Stimulated activated CD8-positive, alpha-beta memory T cell treated with anti-CD3 and anti-CD28 coated beads, Interleukin-7, amount 100 ng/mL, for 24 hours (primary cell): ENCODE data around the gene AJM1.
"Not testable (repeated sequence)": the region's sequence is repeated elsewhere in the genome, so short reads cannot be mapped to it uniquely, and the experiment has no call there.

Experiments
- DNase-seq: peaks from one replicate; pipeline ENCODE4 v3.0.0-alpha.2; 2020; ENCODE audit warnings: low read depth

AJM1 gene

DNA sequence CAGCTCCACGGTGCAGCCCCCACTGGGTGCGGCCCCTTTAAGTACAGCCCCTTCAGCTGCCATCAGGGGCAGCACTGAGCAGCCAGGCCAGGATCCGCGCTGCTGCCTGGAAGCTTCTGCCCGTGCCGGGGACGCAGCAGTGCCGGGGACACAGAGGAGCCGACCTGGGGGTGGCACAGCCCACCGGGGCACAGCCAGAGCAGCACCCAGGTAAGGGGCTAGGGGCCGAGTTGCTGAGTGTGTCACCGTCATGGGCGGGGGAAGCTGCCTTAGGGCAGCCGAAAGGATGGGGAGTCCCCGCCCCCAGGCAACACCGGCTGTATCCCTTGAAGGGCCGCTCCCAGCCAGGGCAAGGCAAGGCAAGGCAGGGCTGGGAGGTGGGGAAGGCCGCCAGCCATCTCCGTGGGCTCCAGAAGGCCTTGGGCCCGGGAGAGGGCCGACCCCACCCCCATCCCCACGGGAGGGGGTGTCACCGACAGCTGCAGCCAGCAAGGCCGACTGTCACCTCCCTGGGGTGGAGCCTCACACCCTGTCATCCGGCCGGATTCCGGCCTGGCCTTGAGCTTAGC is at the start of gene AJM1:
TSS of gene AJM1 (plus strand) at position 99 of the 569 bp plus-strand sequence. CDS start 1,937 bp downstream, outside the sequence.
- DNase-seq, result peak; percentile 46

DNA sequence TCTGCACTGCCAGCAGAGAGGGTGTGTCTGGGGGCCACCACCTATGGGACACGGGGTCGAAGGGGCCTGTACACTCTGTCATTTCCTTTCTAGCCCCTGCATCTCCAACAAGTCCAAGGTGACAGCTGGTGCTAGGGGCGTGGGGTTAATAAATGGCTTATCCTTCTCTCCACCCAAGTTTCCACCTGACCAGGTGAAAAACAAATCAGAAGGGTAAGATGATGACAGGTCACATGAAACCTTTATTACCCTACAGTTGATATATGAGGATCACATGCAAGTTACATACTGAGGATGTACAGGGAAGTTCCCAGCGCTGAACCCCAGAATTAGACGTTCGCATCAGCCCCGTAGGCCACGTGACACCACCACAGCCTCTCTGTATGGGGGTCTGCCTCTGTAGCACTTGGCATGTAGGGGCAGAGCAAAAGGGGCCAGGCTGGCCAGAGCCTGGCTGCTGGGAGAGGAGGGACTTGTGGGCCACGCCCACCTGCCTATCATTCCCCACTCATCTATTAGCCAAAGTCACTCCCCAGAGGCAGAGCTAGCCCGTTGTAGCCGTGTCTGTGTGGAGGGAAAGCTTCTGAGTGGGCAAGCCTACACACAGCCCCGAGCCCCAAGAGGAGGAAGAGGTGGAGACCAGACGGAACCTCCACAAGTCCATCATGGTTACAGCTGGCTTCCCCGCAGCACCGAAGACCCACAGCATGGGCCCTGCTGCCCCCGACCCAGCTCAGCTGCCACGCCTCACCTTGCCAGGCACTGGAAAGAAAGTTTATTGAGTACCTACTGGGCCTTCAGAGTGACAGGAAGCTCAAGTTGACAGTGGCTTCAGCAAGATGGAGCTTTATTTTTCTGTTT is 49.0 kb upstream of the AJM1 start:
- DNase-seq, result no peak

DNA sequence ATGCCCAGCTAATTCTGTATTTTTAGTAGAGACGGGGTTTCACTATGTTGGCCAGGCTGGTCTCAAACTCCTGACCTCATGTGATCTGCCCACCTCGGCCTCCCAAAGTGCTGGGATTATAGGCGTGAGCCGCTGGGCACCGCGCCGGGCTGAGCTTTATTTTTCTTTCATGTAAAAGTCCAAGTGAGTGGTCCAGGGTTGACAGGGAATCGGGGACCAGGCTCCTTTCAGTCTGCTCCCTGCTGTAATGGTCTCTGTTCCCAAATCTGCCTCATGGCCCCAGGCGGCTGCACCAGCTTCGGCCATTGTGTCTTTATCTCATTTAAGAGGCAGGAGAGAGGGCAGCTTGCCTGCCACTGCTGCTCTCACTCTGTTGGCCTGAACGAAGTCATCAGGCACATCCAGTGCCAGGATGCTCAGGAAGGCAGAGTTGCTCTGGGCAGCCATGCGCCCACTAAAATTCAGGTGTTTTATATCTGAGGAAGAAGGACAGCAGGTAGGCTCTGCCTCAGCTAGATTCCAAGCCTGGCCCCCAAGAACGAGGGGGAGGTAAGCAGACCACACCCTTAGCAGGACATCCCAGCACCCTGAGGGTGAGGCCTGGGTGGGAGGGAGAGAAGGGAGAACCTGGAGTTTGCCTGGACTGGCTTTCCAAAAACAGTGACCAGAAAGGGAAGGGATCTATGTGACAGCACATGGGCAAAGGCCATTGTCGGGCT is 47.8 kb upstream of the AJM1 start:
- no peak for DNase-seq

DNA sequence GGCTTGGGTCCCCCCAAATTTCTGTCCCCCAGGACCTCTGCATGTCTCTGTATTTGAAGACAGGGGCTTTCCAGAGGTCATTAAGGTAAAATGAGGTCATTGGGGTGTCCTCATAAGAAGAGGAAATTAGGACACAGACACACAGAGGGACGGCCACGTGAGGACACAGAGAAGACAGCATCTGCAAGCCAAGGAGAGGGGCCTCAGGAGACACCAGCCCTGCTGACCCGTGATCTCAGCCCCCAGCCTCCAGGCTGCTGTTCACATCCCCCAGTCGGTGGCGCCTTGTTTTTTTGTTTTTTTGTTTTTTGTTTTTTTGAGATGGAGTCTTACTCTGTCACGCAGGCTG is 47.3 kb upstream of the AJM1 start:
- DNase-seq, result no peak

DNA sequence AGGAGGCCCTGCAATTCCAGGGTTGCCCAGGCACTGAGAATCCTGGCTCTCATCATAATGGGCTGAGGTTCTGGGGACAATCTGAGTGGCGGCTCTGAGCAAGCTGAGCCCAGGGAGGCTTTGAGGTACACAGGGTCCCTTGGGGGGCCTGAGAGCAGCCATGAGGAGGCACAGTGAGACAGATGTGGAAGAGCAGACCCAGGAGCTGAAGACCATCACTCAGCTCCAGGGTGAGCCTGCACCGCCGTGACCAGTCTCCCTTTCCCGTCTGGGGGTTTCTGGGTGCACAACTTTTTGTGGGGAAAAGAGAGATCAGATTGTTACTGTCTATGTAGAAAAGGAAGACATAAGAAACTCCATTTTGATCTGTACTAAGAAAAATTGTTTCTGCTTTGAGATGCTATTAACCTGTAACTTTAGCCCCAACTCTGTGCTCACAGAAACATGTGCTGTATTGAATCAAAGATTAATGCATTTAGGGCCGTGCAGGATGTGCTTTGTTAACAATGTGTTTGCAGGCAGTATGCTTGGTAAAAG is 46.0 kb upstream of the AJM1 start, which contains the start of gene CCDC183:
TSS of gene CCDC183 (plus strand) at position 101 of the 537 bp plus-strand sequence. CDS start at position 161, 60 bp downstream.
- no peak for DNase-seq

DNA sequence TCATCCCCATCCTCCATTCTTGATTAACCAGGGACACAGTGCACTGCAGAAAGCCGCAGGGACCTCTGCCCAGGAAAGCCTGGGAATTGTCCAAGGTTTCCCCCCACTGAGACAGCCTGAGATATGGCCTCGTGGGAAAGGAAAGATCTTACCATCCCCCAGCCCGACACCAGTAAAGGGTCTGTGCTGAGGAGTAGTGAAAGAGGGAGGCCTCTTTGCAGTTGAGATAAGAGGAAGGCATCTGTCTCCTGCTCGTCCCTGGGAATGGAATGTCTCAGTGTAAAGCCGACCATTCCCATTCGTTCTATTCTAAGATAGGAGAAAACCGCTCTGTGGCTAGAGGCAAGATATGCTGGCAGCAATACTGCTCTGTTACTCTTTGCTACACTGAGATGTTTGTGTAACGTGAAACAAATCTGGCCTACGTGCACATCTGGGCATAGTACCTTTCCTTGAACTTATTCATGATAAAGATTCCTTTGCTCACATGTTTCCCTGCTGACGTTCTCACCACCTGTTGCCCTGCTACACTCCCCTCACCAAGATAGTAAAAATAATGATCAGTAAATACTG is 45.4 kb upstream of the AJM1 start:
- not testable (repeated sequence) for DNase-seq

DNA sequence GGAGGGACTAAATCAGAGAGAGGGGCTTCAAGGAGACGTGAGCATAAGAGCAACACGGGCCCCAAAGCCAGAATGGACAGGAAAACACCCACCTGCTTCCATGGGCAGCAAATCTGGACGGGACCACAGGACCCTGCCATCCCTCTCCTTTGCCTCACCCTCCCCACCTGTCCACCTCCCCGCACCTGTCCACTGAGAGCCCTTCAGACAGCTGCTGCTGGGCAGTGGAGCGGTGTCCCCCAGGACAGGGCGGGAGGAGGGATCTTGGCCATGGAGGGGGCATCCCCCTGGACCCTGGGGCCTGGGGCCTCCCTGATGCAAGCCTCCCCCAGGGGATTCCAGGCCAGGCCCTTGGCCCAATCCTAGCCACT is 43.6 kb upstream of the AJM1 start:
- no peak for DNase-seq

DNA sequence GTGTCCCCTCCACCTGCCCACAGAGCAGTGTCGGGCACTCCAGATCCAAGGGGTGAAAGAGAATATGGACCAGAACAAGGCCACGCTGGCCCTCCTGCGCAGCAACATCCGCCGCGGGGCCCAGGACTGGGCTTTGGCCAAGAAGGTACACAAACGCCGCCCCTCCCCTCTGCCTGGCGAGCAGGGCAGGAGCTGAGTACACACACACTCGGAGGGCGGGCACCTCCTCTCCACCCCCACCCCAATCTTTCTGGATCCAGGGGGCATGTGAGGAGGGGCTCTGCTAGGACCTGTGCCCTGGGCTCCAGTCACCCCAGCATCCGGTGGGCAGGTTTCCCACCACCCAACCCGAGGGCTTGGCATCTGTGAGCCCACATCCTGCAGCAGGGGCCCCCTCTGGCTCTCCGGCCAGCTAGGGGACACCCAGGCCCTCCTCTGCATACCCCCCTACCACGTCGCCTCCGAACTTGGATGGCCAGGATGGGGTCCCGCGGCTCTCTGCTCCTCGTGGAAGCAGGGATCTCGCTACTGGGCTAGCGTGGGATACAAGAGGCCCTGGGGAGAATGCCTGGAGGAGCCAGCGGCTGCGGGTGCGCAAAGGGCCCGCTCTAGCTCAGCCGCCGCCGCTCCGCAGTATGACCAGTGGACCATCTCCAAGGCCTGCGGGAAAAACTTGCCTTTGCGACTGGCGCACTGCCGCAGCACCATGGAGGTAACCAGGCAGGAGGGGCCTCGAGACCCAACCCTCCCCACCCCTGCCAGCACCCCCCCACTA is 43.0 kb upstream of the AJM1 start:
- DNase-seq, result no peak

DNA sequence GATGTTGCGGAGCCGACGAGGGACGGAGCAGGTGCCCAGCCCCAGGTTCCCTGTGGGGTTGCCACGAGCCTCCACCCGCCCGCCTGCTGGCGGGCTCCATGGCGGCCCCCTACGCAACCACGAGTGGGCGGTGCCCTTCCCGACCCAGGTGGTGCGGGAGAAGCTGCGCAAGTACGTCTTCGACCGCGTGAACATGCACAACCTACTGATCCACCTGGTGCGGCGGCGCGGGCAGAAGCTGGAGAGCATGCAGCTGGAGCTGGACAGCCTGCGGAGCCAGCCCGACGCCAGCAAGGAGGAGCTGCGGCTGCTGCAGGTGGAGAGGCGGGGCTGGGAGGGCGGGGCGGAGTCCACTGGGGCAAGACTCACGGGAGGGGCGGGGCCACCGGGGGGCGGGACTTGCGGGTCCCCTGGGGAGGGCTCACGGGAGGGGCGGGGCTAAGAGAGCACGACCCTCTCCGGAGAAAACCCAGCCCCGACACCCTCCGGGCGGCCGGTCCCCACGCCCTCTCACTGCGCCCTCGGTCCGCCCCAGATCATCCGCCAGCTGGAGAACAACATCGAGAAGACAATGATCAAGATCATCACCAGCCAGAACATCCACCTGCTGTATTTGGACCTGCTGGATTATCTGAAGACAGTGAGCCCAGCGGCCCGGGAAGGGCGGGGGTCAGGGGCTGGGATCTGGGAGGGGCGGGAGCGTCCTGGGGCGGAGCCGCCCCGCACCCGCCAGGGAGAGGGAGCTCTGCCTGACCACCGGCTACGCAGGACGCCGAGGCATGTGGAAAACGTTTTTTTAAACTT is 42.2 kb upstream of the AJM1 start:
- DNase-seq, result peak; percentile 81

DNA sequence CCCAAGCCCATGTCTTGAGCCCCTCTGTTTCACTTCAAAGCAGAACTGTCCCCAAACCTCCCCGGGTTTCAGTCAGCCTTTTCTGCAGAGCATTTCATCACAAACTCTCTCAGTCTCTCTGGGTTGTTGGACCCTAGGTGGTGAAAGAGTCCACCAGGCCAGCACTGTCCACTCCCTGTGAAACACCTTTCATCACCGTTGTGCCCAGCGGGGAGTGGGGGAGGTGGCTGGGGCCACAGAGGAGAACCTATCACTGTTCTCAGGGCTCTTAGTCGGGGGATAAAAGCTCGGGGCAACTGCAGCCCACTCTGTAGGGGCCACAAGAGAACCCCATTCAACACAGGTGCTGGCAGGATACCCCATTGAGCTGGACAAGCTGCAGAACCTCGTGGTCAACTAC is 40.0 kb upstream of the AJM1 start:
- no peak for DNase-seq

DNA sequence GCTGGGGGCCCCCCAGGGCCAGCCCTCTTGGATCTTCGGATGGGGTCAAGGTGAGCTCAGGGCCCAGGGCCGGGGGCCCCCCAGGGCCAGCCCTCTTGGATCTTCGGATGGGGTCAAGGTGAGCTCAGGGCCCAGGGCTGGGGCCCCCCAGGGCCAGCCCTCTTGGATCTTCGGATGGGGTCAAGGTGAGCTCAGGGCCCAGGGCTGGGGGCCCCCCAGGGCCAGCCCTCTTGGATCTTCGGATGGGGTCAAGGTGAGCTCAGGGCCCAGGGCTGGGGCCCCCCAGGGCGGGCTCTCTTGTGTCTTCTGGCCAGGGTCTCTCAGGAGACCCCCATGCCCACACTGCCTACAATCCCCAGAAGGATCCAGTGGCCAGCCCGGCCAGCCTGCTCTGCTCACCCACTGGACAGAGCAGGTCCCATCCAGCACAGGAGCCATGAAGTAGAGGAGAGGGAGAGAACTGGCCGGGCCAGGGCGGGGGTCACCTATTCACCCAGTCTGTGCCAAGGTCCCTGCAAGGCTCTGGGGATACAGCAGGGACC is 39.2 kb upstream of the AJM1 start:
- not testable (repeated sequence) for DNase-seq

DNA sequence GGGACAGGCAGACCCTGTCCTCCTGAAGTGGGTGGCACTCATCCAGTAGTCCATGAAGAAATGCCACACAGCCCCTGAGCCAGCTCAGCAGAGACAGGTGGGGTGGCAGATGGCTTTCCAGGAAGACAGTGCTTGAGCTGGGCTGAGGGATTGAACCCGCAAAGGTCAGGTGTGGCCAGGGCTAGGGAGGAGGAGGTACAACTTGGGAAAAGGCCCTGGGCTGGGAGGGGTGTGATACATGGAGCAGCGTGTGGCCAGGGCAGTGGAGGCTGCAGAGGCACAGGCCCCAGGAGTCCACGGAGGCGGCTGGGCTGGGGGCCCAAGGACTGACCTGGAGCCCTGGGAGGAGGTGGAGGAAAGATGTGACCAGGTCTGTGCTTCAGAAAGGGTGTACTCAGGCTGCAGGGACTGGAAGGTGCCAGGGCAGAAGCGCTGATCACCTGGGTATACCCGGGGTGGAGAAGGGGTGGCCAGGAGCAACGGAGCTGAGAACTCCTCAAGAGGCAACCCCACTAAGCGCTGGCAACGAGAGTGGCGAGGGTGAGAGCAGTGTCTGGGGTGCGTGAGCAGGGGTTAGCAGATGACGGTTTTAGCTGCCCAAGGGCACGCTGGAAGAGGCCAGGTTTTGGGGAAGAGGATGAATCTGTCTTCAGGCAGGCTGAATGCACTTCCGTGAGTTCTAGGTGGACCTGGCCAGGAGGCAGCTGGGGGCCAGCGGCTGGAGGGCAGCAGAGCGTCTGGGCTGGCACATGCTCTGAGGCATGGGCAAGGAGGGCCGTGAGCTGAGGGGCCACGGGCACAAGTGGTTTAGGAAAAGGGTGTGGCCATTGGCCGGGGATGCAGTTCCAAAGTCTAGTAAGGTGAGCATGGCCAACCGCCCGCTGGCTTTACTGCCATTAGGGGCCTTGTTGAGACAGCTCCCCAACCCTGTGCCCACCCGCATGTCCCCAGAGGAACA is 38.4 kb upstream of the AJM1 start:
- DNase-seq, result no peak

DNA sequence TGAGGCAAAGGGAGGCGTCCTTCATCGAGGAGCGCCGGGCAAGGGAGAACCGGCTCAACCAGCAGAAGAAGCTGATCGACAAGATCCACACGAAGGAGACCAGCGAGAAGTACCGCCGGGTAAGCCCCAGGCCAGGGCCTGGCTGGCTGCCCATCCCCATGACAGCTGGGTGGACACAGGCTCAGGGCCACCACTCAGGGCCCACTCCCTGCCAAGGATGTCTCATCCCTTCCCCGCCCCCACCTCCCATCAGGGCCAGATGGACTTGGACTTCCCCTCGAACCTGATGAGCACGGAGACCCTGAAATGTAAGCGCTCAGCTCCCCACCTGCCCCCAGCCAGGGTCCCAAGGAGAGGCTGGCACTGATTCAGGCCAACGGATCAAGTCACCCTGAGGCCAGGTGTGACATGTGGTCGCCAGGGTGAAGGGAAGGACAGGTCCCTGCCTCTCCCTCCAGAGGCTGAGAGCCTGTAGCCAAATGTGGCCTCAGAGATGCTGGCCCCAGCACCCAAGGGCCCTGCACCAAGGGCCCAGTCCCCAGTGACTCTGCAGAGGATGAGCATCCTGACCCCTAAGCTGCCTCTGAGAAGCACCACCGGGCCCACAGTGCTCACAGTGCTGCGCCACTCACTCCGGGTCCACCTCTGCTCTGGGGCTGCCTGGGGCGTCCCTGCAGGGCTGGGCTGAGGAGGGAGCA is 37.6 kb upstream of the AJM1 start:
- DNase-seq, result no peak

DNA sequence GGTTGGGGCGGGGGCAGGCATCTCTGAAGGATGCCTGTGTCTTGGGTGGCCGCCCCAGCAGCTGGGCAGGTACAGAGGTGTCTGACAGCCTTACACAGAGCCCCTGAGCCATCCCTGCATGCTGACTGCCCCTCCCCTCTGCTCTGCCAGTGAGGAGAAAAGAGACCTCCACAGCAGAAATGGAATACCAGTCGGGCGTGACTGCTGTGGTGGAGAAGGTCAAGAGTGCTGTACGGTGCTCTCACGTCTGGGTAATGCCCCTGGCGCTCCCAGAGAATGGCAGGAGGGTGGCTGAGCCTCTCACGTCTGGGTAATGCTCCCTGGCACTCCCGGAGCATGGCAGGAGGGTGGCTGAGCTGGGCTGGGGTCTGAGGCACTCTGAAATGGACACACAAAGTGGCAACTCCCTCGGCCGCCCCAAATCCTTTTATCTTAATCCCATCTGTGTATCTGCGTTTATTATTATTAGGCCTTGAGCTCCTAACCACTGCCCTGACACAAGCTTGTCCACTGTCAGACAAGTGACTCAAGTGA is 37.0 kb upstream of the AJM1 start:
- DNase-seq, result no peak

DNA sequence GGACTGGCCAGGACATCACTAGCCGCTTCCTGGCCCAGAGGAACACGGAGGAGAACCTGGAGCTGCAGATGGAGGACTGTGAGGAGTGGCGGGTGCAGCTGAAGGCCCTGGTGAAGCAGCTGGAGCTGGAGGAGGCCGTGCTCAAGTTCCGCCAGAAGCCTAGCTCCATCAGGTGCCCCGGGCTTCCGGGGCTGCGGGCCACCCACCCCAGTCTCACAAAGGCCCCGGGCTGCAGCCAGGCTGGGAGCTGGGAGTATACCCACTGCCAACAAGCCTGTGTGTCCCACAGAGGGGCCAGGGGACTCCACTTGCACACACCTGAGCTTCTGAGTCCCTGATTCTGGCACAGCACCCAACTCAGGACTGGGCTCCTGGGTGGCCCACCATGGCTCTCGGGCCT is 36.2 kb upstream of the AJM1 start:
- DNase-seq, result no peak

DNA sequence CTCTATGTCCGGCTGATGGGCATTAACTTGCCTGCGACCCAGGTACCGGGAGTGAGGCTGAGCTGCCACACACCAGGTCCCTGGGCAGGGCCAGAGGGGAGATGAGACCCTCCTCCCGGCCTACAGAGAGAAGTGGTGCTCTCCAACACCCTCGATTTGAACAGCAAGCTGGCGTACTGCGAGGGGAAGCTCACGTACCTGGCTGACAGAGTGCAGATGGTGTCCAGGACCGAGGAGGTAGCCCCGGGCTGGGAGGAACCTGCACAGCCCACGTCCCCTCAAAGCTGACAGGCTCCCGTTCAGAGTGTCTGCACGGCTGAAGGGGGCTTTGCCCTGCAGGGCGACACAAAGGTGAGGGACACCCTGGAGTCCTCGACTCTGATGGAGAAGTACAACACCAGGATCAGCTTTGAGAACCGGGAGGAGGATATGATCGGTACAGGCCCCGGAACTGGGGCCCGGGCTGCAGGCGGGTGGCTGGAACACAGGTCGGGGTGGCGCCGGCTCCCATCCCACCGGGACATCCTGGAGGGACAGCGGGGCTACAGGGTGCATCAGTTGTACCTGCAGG is 35.6 kb upstream of the AJM1 start:
- DNase-seq, result no peak

DNA sequence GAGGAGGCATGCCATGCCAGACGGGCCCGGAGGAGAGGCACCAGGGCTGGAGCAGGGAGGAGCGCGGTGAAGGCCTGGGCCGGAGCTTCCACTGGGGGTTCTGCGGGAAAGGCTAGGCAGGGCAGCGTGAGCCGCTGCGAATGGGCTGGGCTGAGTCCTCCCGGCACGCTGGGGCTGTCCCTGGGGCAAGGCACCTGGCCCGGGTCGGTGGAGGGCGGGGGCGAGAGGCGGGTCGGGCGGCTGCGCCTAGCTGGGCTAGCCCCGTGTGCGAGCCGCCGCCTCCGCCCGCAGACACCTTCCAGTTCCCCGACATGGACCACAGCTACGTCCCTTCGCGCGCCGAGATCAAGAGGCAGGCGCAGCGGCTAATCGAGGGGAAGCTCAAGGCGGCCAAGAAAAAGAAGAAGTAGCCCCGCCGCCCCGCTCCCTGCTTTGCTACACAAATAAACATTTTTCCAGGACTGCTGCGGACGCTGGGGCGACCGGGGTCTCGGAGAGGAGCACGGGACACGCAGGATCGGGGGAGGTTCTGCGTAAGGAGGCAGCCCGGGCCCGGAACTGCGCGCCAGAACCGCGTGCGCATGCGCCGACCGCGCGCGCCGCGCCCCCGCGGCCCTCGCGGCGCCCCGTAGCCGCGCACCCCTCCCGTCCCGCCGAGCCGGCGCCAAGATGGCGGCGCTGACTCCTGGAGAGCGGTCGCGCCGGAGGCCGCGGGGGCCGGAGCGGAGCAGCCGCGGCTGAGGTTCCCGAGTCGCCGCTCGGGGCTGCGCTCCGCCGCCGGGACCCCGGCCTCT is 34.8 kb upstream of the AJM1 start, which contains the start of gene RABL6:
TSS of gene RABL6 (plus strand) at position 668 of the 794 bp plus-strand sequence. CDS start 249 bp downstream, outside the sequence.
- no peak for DNase-seq
